ENCODE data around the gene MND1.

- TF ChIP-seq CREB5 (CRISPR knock-in tag; IDR thresholded peaks at IDR 0.05; ENCODE audit: low read depth) (no peak), BACH2 (CRISPR knock-in tag; IDR thresholded peaks at IDR 0.05; ENCODE audit: borderline replicate concordance) (no peak), ESRRG (CRISPR knock-in tag; IDR thresholded peaks at IDR 0.05) (no peak), PATZ1 (CRISPR knock-in tag; IDR thresholded peaks at IDR 0.05; ENCODE audit: borderline replicate concordance) (0 out of 2 replicates have a peak, but pooled peaks have one; percentile 41), TCF4 (CRISPR knock-in tag; IDR thresholded peaks at IDR 0.05; ENCODE audit: borderline replicate concordance) (no peak), RARB (CRISPR knock-in tag; IDR thresholded peaks at IDR 0.05) (no peak), GLIS3 (CRISPR knock-in tag; IDR thresholded peaks at IDR 0.05) (no peak), OSR1 (CRISPR knock-in tag; IDR thresholded peaks at IDR 0.05) (no peak), ZNF8 (CRISPR knock-in tag; IDR thresholded peaks at IDR 0.05) (no peak)
Observed at GRCh38 chr4:153345012-153345981, 809 bp downstream of the MND1 start.
